Occipital lobe (tissue), 3 donors: ENCODE data around the gene TCHP. TPM values are rescaled to one million over a fixed set of nuclear protein-coding genes. Genes with fewer than 3 reads are reported as not detected.

Source experiments
- DNase-seq: peaks from one replicate; lab custom pipeline; 2025; lab: John Stamatoyannopoulos, UW
- small RNA-seq: library from RNA; depleted of rRNA; stranded (forward); fragments of <200 nt; gene quantifications from one replicate; pipeline ENCODE3, GENCODE V24; 2014
- total RNA-seq: library from RNA; depleted of rRNA; stranded (reverse); fragments of >200 nt; gene quantifications from one replicate; pipeline ENCODE4 v1.2.3, GENCODE V29; 2014

Gene TCHP
- total RNA-seq, 1 donor from 2014 or later = 6.2 TPM

GRCh38 chr12:109961612-109962011, 61.5 kb downstream of the TCHP start:
- no peak for DNase-seq

DNA sequence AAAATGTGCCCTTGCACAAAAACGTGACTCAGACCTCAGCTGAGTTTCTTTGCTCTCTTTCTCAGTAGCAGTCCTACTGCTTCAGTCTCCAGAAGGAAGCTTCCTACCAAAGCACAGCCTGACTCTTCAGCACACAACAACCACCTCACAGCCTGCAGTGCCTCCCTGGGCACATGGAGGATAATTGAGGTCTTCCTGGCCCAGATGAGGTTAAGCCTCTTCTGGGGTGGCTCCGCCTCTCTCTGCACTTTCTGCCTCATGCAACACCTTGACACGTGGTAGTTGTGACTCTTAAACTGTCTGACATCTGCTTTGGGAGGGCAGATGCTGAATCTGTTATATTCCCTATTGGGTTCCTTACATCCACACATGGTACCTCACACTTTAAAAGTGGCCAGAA, 62.3 kb downstream of the TCHP start:
- no peak for DNase-seq

- DNase-seq = no peak
These were observed 63.3 kb downstream of the TCHP start for GRCh38 chr12:109963330-109963729.

DNA sequence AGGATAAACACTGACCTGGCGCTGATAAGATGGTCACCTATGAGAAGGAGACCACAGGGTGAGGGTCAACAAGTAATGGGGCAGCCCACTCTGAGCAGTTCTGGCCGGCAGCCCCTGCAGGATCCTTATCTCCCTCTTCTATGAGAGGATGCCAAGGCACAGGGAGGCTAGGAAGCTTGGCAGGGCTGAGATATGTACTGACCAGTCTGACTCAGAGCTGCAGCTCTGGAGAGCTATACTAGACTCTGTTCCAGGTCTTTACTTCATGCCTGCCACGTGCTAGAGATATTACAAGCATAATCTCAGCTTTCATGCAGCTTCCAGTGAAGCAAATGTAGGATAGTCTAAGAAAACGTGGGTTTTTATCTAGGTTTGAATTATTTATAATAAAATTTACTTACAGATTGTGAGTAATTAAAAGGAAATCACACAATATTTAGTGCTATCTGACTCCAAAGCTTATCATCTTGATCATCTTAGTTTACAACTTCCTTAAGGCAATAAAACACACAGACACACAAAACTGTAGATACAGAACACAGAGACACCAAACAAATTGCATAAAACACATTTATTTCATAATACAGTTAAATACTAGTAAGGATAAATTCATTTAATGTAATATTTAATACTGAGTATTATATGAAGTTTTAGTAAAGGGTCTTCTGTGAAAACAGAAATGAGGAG, 63.8 kb downstream of the TCHP start:
- DNase-seq = no peak

- DNase-seq = no peak
These were observed 66.5 kb downstream of the TCHP start for GRCh38 chr12:109966546-109966945.

DNA sequence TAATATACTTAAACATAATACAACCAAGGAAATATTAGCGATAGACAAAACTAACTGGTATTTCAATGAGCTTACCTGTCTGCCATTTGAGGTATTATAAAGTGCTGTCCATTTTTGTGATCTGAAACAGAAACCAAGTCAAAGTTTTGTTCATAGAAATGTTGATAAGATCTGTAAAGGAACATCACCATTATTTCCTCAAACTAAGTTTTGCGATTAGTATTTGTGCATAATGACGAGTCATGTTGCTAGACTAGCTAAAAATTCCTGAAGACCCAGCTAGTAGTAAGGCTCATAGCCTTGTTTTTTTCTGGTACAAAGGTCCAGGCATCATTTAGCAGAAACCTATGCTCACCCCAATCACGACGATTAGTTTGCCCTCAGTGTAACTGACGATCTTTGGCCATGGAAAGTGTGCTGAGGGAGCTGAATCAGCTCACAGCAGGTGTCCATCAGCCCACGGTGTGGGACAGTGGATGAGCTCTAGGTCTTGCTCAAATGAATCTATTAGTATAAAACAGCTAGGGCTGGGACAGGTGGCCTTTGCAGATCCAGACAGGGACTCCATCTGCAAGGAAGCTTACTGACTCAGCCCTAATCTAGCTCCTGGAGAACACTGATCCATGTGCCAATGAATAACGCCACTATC, 67.4 kb downstream of the TCHP start:
- DNase-seq = no peak

Small RNA genes within 50 kb of the gene (small RNA-seq; reads per million reads assigned to genes)
- gene RN7SL441P = not detected

Other genes starting within 250 kb of the TCHP start
- gene FAM222A, start 186.4 kb upstream of the TCHP start, total RNA-seq = 2.5 TPM
- gene TRPV4, start 66.9 kb upstream of the TCHP start, total RNA-seq = not detected
- 15.6 TPM for gene GLTP, start 19.7 kb upstream of the TCHP start, total RNA-seq
- 27.8 TPM for gene GIT2, start 96.1 kb downstream of the TCHP start, total RNA-seq
- gene ANKRD13A, start 99.2 kb downstream of the TCHP start, total RNA-seq = 20.6 TPM
- gene C12orf76, start 148.2 kb downstream of the TCHP start, total RNA-seq = 84.5 TPM
- gene IFT81, start 224.1 kb downstream of the TCHP start, total RNA-seq = 90.6 TPM